ENCODE results near the gene PRKCA.

DNA sequence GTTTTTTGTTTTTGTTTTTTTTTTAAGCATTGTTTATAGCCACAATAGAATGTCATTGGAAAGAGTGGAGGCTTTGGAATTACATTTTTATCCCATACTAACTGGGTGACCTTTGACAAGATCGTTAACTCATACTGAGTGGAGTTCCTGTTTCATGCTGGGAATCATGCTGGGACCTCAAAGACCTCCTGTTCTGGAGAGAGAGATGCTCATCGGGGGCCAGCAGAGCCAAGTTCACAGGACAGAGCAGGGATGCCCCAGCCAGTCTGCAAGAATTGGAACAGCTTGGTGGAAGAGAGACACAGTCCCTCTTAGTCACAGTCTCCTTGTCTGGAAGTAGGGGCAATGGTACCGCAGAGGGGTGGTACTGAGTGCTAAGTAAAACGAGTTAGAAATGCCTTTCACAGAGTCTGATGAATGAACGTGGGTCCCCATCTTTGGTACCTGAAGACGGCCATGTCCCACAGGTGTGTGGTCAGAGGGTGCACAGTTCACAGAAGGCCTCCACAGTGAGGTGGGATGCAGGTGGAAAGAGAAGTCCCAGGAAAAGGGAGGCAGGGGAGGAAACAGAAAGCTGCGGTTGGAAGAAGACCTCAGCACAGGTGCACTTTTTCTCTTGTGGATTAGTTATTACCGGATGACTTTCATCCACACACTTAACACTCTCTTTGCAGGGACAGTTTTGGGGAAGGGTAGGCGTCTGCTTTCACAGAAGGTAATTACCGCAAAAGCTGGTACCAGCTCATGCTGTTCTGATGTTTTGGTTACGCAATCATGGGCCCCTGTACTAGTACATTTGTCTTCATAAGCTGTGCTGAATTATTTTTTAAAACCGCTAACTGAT lies 147.8 kb downstream of the PRKCA start:
- TF ChIP-seq, protein P1, sequence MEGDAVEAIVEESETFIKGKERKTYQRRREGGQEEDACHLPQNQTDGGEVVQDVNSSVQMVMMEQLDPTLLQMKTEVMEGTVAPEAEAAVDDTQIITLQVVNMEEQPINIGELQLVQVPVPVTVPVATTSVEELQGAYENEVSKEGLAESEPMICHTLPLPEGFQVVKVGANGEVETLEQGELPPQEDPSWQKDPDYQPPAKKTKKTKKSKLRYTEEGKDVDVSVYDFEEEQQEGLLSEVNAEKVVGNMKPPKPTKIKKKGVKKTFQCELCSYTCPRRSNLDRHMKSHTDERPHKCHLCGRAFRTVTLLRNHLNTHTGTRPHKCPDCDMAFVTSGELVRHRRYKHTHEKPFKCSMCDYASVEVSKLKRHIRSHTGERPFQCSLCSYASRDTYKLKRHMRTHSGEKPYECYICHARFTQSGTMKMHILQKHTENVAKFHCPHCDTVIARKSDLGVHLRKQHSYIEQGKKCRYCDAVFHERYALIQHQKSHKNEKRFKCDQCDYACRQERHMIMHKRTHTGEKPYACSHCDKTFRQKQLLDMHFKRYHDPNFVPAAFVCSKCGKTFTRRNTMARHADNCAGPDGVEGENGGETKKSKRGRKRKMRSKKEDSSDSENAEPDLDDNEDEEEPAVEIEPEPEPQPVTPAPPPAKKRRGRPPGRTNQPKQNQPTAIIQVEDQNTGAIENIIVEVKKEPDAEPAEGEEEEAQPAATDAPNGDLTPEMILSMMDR (IDR thresholded peaks at IDR 0.05; ENCODE audit: low read depth, low read length), result no peak
- no peak for TF ChIP-seq EZH2phosphoT487 (IDR thresholded peaks at IDR 0.05; ENCODE audit: low read depth)
